OCI-LY7 (cell line): ENCODE data around the gene KREMEN1.

ENCODE experiments used
- CTCF ChIP-seq: fragments of 200-600 bp; sonication (generic); conservative IDR thresholded peaks from 2 replicates; pipeline ENCODE4 v1.5.1; 2014; ENCODE audit warnings: mild to moderate bottlenecking, antibody characterized with exemption, low read length, moderate library complexity, mixed read lengths
- EZH2phosphoT487 ChIP-seq: fragments of 200-600 bp; sonication (generic); IDR thresholded peaks from 2 replicates; pipeline ENCODE4 v1.6.1; 2018; ENCODE audit warnings: low read depth, borderline replicate concordance, mild to moderate bottlenecking, mixed run types, antibody characterized with exemption, low read length, moderate library complexity, mixed read lengths

DNA sequence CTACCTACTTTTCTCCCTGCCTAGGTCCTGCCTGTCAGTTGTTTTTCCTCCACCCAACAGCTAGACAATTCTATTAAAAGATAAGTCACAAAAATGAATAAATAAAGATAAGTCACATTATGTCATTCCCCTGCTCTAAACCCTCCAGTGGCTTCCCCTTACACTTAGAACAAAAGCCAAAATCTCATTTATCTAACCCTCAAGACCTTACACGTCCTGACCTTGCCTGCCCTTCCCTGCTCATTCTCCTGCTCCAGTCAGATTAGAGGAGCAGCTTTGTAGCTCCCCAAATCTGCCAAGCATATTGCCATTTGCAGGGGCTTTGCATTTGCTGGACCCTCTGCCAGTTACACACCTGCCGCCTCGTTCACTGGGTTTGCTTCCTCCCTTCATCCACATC lies 16.7 kb downstream of the KREMEN1 start:
- no peak for TF ChIP-seq CTCF
- TF ChIP-seq EZH2phosphoT487: no peak
